Psoas muscle (tissue), 8 donors: Measurements from ENCODE around the gene CAMK2A. TPM values are rescaled to one million over a fixed set of nuclear protein-coding genes. Genes with fewer than 3 reads are reported as not detected.

Experiments used
- ATAC-seq, 4 donors: fragments of 200-7000 bp; cut with Tn5 transposase; one replicate each; pipeline ENCODE4 v1.9.1; 2020; ENCODE audit warnings: moderate library complexity in 3 of 4, mild to moderate bottlenecking in 2 of 4
- DNase-seq, 2 donors: peaks; one replicate each; pipeline ENCODE4 v3.0.0-alpha.2; 2020
- H3K27ac ChIP-seq: fragments of 200-600 bp; one replicate; pipeline ENCODE4 v1.8.0; 2022
- H3K27me3 ChIP-seq, 3 donors: fragments of 200-600 bp in 1 of 3; one replicate each; pipeline versions ENCODE4 v1.6.1 to v1.8.0; 2013 to 2022; ENCODE audit warnings: low read length in 2 of 3, mild to moderate bottlenecking in 2 of 3, moderate library complexity in 1 of 3; ENCODE audit not compliant: insufficient read depth in 3 of 3
- H3K36me3 ChIP-seq, 2 donors: fragments of 200-600 bp in 1 of 2; one replicate each; pipeline versions ENCODE4 v1.6.1 to v1.8.0; 2013 to 2022; ENCODE audit warnings: low read depth in 1 of 2, mild to moderate bottlenecking in 1 of 2, moderate library complexity in 1 of 2; ENCODE audit not compliant: insufficient read depth in 1 of 2
- H3K4me1 ChIP-seq: fragments of 200-600 bp; one replicate; pipeline ENCODE4 v1.8.0; 2022
- H3K4me3 ChIP-seq: fragments of 200-600 bp; one replicate; pipeline ENCODE4 v1.8.0; 2022; ENCODE audit warnings: mild to moderate bottlenecking
- H3K9me3 ChIP-seq: fragments of 200-600 bp; one replicate; pipeline ENCODE4 v1.8.0; 2022
- WGBS, 3 donors: extraction: QIAGEN DNeasy Blood & Tissue Kit; methylation state at CpG; one replicate each; pipeline versions ENCODE4 v1.1.6 to v1.1.7; 2013; 5-methylcytosine and 5-hydroxymethylcytosine counted together
- intact Hi-C, 2 donors: fragments of 100-400 bp; cut with DNase I; formaldehyde crosslinking; loops; one replicate each; pipeline versions ENCODE4 v1.11.0 to v1.14.2; 2022
- polyA plus RNA-seq, 3 donors: library from polyadenylated mRNA; stranded (reverse); fragments of 200-250 nt; gene quantifications; one replicate each; pipeline ENCODE4 v1.2.3, GENCODE V29; 2013
- total RNA-seq, 4 donors: library from RNA; stranded (reverse); fragmentation: NEBNext Ultra II Directional in 2 of 4; extraction: Animal tissue kit (Norgen Biotek cat#: 25700) in 2 of 4; gene quantifications; one replicate each; pipeline versions ENCODE4 v1.2.1 to v1.2.4, GENCODE V29; 2021 to 2023
- TF ChIP-seq, protein P1 (sequence below): fragments of 200-600 bp; IDR thresholded peaks from one replicate; pipeline ENCODE4 v1.8.0; 2022; ENCODE audit warnings: antibody characterized with exemption
- donor health status: healthy with polysubstance abuse.
- donor health status: DM: no; HTN: no; CAD: no; lungs with moderate emphysema.
- donor health status: Bipolar disorder and iron deficiency.
- donor health status: healthy.
- donor health status: DM: yes; HTN: yes; CAD: no.
- donor health status: DM: no; HTN: no; CAD: no.
- donor health status: DM: no; HTN: no; CAD: no.
- donor health status: DM: yes; HTN: yes; CAD: no.

The CAMK2A gene
- total and polyA plus RNA-seq, 7 donors = 8.1 to 118 (median 45.3) TPM

GRCh38 chr5:150322202-150322601 is 32.6 kb upstream of the CAMK2A start:
- TF ChIP-seq, protein P1, sequence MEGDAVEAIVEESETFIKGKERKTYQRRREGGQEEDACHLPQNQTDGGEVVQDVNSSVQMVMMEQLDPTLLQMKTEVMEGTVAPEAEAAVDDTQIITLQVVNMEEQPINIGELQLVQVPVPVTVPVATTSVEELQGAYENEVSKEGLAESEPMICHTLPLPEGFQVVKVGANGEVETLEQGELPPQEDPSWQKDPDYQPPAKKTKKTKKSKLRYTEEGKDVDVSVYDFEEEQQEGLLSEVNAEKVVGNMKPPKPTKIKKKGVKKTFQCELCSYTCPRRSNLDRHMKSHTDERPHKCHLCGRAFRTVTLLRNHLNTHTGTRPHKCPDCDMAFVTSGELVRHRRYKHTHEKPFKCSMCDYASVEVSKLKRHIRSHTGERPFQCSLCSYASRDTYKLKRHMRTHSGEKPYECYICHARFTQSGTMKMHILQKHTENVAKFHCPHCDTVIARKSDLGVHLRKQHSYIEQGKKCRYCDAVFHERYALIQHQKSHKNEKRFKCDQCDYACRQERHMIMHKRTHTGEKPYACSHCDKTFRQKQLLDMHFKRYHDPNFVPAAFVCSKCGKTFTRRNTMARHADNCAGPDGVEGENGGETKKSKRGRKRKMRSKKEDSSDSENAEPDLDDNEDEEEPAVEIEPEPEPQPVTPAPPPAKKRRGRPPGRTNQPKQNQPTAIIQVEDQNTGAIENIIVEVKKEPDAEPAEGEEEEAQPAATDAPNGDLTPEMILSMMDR = no peak
- Histone ChIP-seq H3K27ac (no peak overlapping the region), H3K27me3 (no peaks in the 10 kb centered on the region), H3K4me3 (no peak overlapping the region), H3K36me3 (no peaks in the 10 kb centered on the region), H3K4me1 (peaks cover 9% of the 10 kb centered on the region), H3K9me3 (no peaks in the 10 kb centered on the region)
- DNase-seq (no peak), ATAC-seq (no peak)
- intact Hi-C loops = no loop called here

GRCh38 chr5:150321784-150322183 is 32.2 kb upstream of the CAMK2A start:
- 93 to 97% (median 94%) methylated on average over 1 of the region's 1 CpG for WGBS, 3 donors
- no peak for ATAC-seq
- no peak for DNase-seq
- peaks cover 9% of the 10 kb centered on the region for H3K4me1 ChIP-seq
- no peak overlapping the region for H3K4me3 ChIP-seq
- TF ChIP-seq, protein P1 = no peak
- H3K27me3 ChIP-seq = no peaks in the 10 kb centered on the region
- H3K27ac ChIP-seq = no peak overlapping the region
- intact Hi-C loops = no loop called here
- H3K36me3 ChIP-seq = no peaks in the 10 kb centered on the region
- no peaks in the 10 kb centered on the region for H3K9me3 ChIP-seq

DNA sequence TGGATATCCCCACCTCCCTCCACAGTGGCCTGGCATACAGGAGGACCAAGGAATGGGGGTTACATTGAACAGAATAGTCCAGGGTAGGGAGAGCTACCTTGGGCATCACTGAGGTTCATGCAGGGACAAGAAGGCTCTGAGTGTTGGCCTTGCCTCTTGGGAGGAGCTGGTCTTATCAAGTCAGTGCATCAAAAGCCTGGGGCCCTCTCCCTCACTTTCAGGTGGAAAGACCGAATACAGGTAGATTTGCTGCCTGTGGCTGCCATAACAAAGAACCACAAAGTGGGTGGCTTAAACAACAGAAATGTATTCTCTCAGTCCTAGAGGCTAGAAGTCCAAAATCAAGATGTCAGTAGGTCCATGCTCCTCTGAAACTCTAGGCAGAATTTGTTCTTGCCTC is 31.6 kb upstream of the CAMK2A start:
- Histone ChIP-seq H3K27ac (no peak overlapping the region), H3K4me1 (peaks cover 9% of the 10 kb centered on the region), H3K4me3 (no peak overlapping the region), H3K9me3 (no peaks in the 10 kb centered on the region), H3K36me3 (no peaks in the 10 kb centered on the region), H3K27me3 (no peaks in the 10 kb centered on the region)
- DNase-seq (no peak), ATAC-seq (no peak)
- WGBS, 3 donors = 94 to 100% (median 98%) methylated on average over 1 of the region's 1 CpG
- intact Hi-C loops = no loop called here
- TF ChIP-seq, protein P1 = no peak

GRCh38 chr5:150320044-150320613 is 30.6 kb upstream of the CAMK2A start:
- peaks cover 9% of the 10 kb centered on the region for H3K4me1 ChIP-seq
- intact Hi-C loops = no loop called here
- H3K4me3 ChIP-seq = no peak overlapping the region
- no peaks in the 10 kb centered on the region for H3K36me3 ChIP-seq
- ATAC-seq (peak; percentile 74 to 90 (median 82)), DNase-seq (peak; percentile 76 to 82)
- TF ChIP-seq, protein P1 = no peak
- WGBS, 3 donors = 24 to 41% (median 30%) methylated on average over 2 of the region's 2 CpGs
- H3K9me3 ChIP-seq = no peaks in the 10 kb centered on the region
- H3K27ac ChIP-seq = peak overlapping the region; percentile 38
- no peaks in the 10 kb centered on the region for H3K27me3 ChIP-seq

- intact Hi-C loops = no loop called here
- 93 to 95% (median 95%) methylated on average over 6 of the region's 6 CpGs for WGBS, 3 donors
- Histone ChIP-seq H3K27me3 (no peaks in the 10 kb centered on the region), H3K27ac (no peak overlapping the region), H3K9me3 (no peaks in the 10 kb centered on the region), H3K4me1 (peaks cover 9% of the 10 kb centered on the region), H3K4me3 (no peak overlapping the region), H3K36me3 (no peaks in the 10 kb centered on the region)
- ATAC-seq = no peak
- no peak for DNase-seq
- TF ChIP-seq, protein P1 = no peak
Observed at GRCh38 chr5:150319484-150319790, 29.9 kb upstream of the CAMK2A start.
